Posterior cingulate gyrus (tissue), 11 donors: ENCODE measurements around the gene MPL.

Source experiments
- DNase-seq, 10 donors: peaks; one replicate each; pipeline versions ENCODE4 v3.0.0 to v3.0.0-alpha.2; 2020 to 2021; ENCODE audit warnings: mixed read lengths in 3 of 10
- intact Hi-C: fragments of 100-400 bp; cut with DNase I; formaldehyde crosslinking; loops from one replicate; pipeline ENCODE4 v1.15.1; 2023

The MPL gene

DNA sequence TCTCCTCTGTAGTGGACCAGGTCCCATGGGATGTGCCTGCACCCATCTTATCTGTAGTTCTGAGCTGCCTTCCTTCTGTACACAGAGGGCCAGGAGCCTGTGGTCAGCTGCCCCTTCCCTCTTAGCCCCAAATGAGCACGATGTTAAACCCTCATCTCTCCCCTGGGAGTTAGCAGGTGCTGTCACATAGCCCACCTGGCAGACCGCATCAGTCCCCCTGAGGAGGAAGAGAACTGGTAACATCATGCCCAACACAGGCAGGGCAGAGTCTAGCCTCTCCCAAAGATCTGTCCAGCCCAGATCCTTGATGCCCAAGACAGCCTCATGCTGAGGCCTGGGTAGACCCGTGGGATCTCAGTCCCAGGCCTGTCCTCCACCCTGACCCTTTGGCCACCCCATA, 32.2 kb upstream of the MPL start:
- DNase-seq, result peak in 3 of 10 donors; percentile 5 to 24 (median 20)
- intact Hi-C loops, result no loop called here

DNA sequence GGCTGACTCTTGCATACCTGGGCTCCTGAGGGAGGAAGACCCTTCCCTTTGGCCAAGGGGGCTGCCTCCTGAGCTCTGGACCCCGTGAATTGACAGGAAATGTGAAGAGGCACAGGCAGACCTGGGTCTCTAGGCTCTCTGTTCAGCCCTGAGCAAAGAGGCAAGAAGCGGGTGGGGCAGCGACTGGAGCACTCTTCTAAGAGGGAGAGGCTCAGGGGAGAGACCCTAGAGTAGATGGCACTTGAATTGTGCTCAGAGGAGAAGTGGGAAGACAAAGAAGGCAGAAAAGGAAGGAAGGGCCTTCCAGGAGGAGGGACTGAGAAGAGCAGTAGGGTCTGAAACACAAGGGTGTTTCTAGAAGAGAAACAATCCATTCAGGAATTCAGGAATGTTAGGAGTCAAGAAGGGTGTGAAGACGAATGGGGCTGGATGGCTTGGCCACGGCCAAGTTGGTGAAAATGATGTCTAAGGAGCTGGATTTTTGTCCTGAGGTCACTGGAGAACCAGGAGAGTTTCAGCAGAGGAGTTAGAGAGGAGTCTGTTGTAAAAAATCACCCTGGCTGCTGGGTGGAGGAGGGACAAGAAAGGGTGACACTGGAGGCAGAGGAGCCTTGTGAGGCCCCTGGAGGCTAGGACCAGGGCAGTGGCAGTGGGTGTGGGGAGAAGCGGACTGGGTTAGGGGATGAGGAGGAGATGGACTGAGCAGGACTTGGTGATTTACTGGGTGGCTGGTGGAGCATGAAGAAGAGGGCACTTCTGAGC, 31.5 kb upstream of the MPL start:
- DNase-seq, result peak in 2 of 10 donors; percentile 46 to 63
- intact Hi-C loops, result no loop called here

DNA sequence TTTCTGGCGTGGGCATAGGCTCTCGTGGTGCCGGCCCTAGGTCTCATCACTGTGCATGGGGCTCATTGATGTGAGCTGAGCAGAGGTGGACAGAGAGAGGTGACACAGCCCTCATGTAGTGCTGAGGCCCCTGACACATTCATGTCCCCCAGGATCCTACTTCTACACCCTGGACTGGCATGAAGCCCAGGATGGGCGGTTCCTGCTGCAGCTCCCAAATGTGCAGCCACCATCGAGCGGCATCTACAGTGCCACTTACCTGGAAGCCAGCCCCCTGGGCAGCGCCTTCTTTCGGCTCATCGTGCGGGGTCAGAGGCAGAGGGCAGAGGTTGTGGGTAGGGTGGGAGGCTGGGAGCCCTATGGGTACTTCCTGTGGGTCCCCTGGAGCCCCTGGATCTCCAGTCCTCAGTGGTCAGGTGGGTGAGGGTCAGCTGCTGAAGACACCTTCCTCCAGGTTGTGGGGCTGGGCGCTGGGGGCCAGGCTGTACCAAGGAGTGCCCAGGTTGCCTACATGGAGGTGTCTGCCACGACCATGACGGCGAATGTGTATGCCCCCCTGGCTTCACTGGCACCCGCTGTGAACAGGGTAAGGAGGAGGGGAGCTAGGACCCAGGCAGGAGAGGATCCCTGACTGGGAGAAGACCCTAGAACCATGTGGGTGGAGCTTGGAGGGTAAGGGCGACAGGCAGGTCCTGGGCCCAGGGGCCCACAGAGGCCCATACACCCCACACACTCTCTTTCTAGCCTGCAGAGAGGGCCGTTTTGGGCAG, 30.7 kb upstream of the MPL start:
- DNase-seq, result peak in 2 of 10 donors; percentile 59 to 79
- intact Hi-C loops, result no loop called here

DNA sequence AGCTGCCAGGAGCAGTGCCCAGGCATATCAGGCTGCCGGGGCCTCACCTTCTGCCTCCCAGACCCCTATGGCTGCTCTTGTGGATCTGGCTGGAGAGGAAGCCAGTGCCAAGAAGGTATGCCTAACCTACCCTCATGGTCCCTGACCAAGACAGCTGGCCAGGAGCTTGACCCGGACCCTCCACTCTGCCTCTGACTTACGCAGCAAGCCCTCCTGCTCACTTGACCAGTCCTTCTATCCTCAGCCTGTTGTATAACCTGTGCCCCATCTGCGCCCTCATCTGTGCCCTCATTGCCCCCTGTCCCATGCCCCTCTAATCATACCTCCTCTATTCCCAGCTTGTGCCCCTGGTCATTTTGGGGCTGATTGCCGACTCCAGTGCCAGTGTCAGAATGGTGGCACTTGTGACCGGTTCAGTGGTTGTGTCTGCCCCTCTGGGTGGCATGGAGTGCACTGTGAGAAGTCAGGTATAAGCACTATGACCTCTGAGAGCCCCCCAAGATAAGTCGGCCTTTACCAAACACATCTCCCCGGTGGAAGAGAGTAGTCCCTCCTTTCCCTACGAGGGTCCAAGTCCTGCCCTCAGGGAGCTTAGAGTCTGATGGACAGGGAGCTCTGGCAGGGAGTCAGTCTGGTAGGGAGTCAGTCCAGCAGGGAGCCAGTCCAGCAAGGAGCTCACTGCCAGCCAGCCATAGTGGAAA, 30.0 kb upstream of the MPL start:
- peak in 3 of 10 donors; percentile 30 to 62 (median 62) for DNase-seq

DNA sequence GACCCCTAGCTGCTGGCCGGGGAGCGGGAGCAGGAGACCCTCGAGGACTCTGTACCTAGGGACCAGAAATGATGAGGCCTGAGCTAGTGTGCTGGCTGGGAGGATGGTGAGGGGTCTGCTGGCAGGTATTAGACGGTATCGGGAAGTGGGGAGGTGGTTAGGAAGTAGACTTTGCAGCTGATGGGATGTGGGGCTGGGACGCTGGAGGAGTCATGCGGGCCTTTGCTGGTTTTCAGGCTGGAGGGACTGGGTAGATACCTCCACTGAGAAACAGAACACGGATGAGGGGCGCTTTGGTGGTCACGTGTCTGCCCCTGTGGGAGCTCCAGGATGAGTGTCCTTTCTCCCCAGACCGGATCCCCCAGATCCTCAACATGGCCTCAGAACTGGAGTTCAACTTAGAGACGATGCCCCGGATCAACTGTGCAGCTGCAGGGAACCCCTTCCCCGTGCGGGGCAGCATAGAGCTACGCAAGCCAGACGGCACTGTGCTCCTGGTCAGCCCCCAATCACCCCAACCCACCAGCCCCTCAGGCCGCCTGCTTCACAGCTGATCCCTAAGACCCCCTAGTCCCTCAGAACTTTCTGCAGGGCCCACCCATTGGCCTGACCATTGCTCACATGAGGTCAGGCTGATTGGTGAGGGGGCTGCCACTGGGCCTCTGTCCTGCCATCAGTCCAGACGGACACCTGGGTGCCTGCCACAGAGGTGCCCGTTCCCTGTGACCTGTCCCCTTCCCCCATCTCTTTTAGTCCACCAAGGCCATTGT, 28.8 kb upstream of the MPL start:
- DNase-seq, result peak in 3 of 10 donors; percentile 48 to 69 (median 69)
- intact Hi-C loops, result no loop called here

More for the DNA sequence above, 30.0 kb upstream of the MPL start:
- intact Hi-C loops, result no loop called here

DNA sequence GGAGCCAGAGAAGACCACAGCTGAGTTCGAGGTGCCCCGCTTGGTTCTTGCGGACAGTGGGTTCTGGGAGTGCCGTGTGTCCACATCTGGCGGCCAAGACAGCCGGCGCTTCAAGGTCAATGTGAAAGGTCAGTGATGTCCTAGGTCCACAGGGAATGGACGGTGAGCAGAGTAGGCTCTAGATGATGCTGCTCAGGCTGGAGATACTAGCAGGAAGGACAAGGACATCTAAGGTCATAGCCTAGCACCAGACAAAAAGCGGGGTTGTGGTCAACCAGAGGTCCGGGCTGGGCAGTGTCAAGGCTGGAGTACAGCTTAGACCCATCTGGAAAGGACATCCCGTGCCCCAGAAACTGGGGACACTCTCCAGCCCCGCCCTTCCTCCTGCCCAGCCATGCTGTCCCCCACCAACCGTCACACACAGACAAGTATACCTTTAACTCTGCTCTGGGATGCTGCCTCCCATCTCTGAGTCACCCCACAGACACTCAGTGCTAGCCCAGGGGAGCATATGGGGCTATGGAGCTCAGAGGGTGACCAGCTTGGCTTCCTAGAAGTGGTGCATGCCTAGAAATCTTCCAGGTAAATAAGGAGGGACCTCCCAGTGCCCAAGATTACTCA, 28.1 kb upstream of the MPL start:
- intact Hi-C loops, result loop anchor here (2.0 kb wide), 1 partner anchor 33 kb away; no protein-coding TSS in a partner anchor

DNA sequence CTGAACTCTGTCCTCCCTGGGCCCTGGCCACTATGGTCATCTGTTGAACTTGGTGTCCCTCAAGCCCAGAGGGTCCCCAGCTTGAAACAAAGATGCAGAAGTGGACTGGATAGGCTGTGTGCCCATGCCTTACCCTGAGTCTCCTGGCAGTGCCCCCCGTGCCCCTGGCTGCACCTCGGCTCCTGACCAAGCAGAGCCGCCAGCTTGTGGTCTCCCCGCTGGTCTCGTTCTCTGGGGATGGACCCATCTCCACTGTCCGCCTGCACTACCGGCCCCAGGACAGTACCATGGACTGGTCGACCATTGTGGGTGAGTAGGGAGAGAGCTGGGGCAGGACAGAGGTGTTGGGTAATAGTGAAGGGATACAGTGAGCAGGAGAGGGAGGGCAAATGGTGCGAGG, 26.1 kb upstream of the MPL start:
- intact Hi-C loops, result loop anchor here (2.0 kb wide), 1 partner anchor 35 kb away; no protein-coding TSS in a partner anchor
- peak in 3 of 10 donors; percentile 28 to 79 (median 75) for DNase-seq

More for the DNA sequence above, 28.1 kb upstream of the MPL start:
- peak in 3 of 10 donors; percentile 31 to 68 (median 49) for DNase-seq

DNA sequence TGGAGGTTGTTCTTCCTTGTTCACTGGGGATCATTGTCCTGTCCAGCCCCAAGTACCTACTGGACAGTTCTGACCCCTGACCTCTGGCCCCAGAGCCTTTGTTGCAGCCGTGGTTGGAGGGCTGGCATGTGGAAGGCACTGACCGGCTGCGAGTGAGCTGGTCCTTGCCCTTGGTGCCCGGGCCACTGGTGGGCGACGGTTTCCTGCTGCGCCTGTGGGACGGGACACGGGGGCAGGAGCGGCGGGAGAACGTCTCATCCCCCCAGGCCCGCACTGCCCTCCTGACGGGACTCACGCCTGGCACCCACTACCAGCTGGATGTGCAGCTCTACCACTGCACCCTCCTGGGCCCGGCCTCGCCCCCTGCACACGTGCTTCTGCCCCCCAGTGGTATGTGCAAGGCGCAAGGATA, 25.4 kb upstream of the MPL start:
- DNase-seq, result peak in 3 of 10 donors; percentile 29 to 79 (median 66)
- intact Hi-C loops, result no loop called here

DNA sequence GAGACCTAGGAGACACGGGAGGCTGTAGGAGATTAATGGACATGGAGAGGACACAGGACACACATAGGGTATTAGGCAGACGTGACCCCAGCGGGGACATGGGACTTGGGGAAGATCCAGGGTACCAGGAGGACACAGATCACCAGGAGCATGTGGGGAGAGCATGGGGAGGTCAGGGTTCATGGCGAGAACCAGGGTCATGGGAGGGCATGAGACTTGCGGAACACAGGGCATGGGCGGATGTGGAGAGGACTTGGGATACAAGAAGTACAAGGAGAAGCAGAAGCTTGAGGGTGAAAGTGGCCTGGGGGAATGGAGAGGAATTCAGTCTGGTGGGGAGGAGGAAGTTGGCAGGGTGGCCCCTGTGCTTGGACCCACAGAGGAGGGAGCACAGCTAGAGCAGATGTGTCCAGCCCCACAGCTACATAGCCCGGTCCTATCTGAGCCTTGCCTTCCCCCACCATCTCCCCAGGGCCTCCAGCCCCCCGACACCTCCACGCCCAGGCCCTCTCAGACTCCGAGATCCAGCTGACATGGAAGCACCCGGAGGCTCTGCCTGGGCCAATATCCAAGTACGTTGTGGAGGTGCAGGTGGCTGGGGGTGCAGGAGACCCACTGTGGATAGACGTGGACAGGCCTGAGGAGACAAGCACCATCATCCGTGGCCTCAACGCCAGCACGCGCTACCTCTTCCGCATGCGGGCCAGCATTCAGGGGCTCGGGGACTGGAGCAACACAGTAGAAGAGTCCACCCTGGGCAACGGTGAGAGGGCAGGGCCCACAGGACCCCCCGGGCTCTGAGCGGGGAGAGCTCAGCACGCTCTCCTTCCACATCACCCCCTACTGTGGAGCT, 24.7 kb upstream of the MPL start:
- intact Hi-C loops, result no loop called here
- peak in 4 of 10 donors; percentile 4 to 72 (median 44) for DNase-seq

DNA sequence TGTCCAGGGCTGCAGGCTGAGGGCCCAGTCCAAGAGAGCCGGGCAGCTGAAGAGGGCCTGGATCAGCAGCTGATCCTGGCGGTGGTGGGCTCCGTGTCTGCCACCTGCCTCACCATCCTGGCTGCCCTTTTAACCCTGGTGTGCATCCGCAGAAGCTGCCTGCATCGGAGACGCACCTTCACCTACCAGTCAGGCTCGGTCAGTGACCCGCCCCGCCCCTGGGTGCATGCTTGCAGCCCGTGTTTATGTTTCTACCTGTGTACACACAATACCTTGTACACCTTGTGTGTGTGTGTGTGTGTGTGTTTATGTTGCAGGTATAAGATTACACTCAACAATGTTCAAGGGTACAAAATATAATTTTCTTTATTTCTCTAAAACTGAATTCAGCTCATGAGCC, 23.8 kb upstream of the MPL start:
- intact Hi-C loops, result no loop called here

DNA sequence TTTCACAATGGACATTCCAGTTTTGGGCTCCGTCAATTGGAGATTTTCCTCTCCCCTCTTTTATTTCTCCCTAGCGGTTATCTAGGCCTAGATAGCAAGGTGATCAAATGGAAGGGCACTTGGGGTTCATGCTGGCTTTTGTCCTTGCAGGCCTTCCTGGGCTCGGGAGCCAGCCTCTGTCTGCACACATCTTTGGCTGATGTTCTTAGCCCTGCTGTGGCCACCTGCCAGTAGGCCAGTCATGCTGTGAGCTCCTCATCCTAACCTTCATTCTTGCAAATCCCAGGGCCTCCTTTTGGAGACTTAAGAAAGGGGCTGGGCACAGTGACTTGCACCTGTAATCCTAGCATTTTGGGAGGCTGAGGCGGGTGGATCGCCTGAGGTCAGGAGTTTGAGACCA, 23.4 kb upstream of the MPL start:
- intact Hi-C loops, result no loop called here

More for the DNA sequence above, 23.8 kb upstream of the MPL start:
- peak in 3 of 10 donors; percentile 57 to 62 (median 57) for DNase-seq

DNA sequence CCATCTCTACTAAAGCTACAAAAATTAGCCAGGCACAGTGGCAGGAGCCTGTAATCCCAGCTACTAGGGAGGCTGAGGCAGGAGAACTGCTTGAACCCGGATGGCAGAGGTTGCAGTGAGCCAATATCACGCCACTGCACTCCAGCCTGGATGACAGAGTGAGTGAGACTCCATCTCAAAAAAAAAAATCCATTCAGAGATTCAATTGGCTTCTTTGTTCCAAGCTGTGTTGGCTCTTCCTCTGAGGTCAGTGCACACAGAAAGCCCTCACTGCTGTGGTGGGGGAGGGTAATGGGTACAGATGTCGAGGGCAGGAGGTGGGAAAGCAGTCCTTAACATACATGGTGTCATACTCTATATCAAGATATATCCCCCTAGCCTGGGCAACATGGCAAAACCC, 22.1 kb upstream of the MPL start:
- intact Hi-C loops, result no loop called here
- DNase-seq, result peak in 7 of 10 donors; percentile 25 to 84 (median 45)

More for the DNA sequence above, 23.4 kb upstream of the MPL start:
- peak in 3 of 10 donors; percentile 43 to 74 (median 58) for DNase-seq

DNA sequence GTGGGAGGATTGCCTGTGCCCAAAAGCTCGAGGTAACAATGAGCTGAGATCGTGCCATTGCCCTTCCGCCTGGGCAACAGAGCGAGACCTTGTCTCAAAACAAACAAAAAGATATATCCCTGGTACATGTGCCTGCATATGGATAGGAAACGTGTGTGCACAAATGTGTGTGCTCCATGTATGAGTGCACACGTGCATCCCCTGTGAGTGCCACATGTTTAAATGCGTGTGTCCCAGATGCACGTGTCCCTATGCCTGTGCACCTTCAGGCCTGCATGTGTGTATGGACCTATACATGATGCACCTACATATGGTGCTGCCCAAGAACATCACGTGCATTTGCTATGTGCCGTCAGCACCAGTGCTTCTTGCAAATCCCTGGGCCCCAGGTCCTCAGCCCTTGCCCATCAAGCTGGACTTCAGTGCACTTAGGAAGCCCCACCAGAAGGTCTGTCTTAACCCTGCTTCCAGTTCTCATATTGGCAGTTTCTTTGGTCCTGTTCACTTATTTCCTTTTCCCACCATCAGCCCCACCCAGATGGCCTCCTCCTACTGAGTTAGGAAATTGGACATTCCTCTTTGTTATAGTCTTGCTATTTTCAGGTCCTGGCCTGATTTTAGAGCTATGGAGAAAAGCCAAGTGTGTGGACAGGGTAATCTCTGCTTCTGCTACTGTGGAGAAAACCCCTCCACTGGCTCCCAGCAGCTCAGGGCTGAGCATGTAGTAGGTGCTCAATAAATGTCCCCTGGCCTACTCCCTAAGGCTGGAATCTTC, 21.5 kb upstream of the MPL start:
- intact Hi-C loops, result no loop called here
- DNase-seq, result peak in 3 of 10 donors; percentile 31 to 70 (median 50)

DNA sequence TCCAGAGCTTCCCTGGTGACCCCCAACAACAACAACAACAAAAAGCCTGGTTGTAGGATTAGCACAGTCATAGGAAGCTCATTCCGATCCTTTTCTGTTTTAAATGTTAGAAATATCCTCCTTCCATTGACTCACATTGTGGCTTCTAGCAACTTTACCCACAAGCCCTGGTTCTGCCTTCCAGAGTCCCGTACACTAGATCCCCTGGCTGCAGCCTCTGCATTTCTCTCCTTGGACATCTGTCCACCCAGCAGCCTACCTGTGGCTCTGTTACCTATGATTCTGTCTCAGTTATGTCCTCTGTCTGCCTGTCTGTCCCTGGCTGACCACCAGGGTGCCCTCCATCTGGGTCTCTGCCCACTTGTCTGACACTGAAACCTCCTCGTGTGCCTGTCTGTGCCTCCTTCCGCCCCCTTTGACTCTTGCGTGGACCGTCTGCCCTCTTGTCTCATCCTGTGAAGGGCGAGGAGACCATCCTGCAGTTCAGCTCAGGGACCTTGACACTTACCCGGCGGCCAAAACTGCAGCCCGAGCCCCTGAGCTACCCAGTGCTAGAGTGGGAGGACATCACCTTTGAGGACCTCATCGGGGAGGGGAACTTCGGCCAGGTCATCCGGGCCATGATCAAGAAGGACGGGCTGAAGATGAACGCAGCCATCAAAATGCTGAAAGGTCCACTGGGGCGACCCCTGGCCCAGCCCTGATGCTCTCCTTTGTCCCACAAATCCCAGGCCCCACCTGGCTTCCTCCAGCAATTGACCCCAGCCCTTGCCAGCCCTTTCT, 20.7 kb upstream of the MPL start:
- DNase-seq, result peak in 3 of 10 donors; percentile 39 to 75 (median 71)
- intact Hi-C loops, result no loop called here

DNA sequence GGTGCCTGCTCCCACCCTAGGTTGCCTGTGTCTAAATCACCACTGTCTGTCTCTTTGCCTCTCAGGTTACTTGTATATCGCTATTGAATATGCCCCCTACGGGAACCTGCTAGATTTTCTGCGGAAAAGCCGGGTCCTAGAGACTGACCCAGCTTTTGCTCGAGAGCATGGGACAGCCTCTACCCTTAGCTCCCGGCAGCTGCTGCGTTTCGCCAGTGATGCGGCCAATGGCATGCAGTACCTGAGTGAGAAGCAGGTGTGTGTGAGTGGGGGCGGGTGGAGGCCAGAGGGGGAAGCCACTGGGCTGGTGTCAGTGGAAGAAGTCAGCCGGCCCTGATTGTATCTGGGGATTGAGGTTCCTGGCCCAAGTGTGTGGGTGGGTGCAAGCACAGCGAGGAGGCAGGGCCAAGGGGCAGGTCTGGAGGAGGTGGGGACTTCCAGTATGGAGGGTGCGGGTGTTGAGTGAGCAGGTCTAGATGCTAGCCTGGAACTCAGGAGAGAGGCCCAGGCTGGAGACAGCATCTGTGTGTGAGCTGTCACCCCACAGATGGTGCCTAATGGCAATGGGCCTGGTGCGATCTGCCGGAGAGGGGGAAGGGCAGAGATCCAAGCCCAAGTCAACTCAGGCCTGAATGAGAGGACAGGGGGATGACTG, 19.7 kb upstream of the MPL start:
- DNase-seq, result peak; percentile 33 to 96 (median 74)
- intact Hi-C loops, result no loop called here

DNA sequence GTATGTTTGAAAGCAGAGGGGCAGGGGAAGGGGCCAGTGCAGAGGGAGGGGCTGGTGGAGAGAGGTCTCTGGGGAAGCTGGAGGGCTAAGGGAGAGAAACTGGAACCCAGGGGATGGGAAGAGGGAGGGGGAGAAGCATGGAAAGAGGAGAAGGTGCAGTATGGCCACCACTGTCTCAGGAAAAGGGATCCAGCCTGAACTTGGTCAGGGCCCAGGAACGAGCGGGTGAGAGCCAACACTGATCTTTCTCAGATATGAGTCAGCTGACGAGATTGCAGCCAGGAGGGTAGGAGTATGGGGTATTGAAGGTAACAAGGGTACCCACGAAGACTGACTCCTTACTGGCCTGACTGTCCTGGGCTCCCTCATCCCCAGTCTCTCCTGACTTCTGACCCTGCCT, 18.8 kb upstream of the MPL start:
- intact Hi-C loops, result no loop called here
- DNase-seq, result peak in 3 of 10 donors; percentile 31 to 68 (median 48)
